Globus pallidus (tissue), 1 donor: ENCODE results near the gene BICDL2.
A peak's percentile ranks its signal among the peaks of the same experiment; 100 is the strongest.

Experiments used
- DNase-seq: peaks from one replicate; pipeline ENCODE4 v3.0.0-alpha.2; 2015; ENCODE audit warnings: low spot score

BICDL2 gene

GRCh38 chr16:3047387-3047720 is 10.6 kb upstream of the BICDL2 start:
- DNase-seq, result no peak

DNA sequence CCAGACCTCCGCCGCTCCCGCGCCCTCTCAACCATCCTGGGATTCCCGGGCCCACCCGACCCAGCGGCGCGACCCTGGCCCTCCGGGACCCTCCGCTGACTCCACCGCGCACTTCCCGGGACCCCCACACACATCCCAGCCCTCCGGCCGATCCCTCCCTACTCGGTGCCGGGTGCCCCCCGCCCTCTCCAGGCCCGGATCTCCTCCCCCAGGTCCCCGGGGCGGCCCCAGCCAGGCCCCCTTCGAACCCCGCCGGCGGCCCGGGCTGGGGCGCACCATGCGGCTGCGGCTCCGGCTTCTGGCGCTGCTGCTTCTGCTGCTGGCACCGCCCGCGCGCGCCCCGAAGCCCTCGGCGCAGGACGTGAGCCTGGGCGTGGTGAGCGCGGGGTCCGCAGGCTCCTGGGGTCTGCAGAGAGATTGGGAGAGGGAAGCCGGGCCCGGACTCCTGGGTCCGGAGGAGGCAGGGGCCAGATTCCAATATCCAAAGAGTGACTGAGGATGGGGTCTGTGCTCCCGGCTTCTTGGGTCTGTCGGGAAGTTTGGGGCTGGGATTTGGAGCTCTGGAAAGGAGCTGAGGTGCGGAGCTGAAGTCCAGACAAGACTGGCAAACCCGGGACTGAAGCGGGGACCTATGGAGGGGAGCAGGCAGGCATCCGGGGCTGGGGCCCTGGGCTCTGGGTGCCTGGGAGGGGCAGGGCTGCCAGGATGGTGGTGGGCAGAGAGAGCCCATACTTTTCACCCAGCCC is 10.1 kb upstream of the BICDL2 start:
- no peak for DNase-seq

GRCh38 chr16:3045758-3046640 is 9.3 kb upstream of the BICDL2 start, which contains the start of gene MMP25:
TSS of gene MMP25 (plus strand) at chr16:3046561. CDS start at chr16:3046918, 357 bp downstream.
- no peak for DNase-seq

GRCh38 chr16:3044708-3045107 is 8.0 kb upstream of the BICDL2 start:
- DNase-seq, result no peak

DNA sequence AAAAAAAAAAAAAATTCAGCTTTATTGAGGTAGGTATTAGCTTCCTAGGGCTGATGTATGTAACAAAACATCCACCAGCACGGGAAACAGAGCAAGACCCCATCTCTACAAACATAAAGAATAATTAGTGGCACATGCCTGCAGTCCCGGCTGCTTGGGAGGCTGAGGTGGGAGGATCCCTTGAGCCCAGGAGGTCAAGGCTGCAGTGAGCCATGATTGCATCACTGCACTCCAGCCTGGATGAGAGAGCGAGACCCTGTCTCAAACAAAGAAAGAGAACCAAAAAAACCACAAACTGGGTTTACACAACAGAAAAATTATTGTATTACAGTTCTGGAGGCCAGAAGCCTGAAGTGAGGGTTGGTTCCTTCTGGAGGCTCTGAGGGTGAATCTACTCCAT is 5.6 kb upstream of the BICDL2 start:
- DNase-seq, result no peak

DNA sequence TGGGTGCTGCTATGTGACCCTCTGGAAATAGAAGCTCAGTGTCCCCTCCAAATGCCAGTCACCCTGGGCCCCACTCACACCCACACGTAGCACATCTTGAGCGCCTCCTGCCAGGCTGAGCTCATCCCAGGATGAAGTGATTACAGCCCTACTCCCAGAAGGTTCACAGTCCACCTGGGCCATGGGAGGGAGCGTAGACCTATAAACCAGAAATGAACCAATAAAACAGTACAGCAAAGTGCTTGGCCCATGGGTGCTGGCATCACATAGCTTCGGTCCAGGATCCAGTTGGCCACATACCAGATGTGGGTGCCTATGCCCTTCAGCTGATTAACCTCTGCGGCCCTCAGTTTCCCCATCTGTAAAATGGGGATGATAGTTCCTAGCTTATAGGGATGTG is 2.2 kb upstream of the BICDL2 start:
- DNase-seq, result no peak

DNA sequence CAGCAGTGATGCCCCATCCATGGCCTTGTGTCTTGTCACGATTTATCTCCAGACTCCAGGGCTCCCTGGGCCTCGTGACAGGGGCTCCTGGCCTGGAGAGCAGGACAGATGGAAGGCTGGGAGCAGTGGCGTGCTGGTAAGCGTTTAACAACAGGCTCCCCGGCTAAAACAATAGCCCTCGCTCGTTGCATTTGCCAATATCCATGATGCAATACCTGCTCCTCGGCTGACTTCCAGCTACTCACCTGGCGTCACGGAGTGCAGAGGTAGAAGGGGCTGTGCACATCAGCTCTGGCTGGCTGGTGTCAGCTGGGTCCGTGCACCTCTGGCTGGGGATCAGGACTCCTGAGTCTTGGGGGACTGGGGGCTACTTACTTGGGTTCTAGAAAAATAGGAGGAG is 1.5 kb upstream of the BICDL2 start:
- DNase-seq, result no peak

- no peak for DNase-seq
Measured at GRCh38 chr16:3035972-3036725, 595 bp downstream of the BICDL2 start.

DNA sequence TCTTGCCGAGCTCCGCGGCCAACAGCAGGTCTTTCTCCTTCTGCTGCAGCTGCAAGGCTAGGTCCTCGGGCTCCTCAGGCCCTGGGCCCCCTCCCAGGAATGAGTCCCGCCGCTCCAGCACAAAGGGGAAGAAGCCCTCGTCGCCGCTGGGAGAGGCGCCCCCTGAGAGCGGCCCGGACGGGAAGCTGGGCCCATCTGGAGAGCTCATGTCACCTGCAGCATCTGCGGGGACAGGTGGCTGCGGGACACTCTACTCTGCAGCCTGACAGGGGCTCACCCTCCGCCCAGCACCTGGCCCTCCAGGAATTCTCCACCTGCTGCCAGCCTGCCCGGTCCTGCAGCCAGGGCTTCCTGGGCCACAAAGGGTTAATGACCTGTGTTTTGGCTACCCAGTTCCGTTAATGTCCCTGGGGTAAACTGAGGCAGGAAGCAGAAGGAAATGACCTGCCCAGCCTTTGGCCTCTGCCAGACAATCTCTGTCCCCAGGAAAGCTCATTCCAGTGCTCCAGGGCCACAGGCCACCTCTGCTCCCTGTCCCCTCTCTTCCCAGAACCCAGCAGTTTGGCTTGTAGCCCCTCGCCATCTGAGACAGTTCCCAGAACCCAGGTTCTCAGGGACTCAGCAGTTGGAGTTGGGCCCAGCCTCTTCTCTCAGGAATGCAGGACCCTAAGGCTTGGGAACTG is 1.3 kb downstream of the BICDL2 start:
- DNase-seq, result no peak

- no peak for DNase-seq
Measured at GRCh38 chr16:3032624-3033023, 4.1 kb downstream of the BICDL2 start.

DNA sequence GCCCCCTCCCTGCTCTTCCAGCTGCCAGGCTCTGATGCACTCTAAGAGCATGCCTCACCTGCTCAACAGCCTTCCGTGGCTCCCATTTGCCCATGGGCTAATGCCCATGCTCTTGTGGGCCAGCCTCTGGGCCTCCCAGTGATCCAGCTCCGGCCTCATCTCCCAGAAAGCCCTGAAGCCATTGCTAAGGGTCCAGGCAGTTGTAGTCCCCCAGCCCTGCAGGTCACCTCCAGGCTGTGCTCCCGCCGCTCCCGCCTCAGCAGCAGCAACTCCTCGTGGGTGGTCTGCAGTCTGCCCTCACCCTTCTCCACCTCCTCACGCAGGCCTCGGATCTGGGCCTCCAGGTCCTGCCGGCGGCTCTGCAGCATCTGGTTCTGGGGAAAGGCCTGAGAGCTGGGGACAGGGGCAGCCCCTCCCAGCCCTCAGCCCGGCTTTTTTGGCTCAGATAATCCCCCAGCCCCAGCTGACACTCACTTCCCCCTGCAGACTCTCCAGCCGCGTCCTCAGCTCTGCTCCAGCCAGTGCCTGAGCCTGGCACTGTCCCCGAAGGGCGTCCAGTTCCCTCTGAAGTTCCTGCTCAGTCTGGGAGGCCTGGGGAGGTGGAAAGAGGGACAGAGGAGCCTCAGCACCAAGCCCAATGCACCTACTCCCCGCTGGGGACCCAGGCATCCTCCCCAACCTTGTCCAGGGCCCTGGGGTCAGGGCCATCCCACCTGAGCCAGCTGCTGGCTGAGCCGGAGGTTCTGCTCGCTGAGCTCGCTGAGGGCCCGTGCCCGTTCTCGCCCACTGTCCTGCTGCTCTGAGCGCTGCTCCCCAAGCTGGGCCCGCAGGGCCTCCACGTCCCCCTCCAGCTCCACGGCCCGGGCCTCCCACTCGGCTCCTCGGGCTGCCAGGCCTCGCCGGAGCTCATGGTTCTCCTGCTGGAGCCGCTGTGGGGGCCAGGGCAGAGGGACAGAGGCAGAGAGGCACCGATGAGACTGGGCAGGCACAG is 6.2 kb downstream of the BICDL2 start:
- DNase-seq, result no peak

DNA sequence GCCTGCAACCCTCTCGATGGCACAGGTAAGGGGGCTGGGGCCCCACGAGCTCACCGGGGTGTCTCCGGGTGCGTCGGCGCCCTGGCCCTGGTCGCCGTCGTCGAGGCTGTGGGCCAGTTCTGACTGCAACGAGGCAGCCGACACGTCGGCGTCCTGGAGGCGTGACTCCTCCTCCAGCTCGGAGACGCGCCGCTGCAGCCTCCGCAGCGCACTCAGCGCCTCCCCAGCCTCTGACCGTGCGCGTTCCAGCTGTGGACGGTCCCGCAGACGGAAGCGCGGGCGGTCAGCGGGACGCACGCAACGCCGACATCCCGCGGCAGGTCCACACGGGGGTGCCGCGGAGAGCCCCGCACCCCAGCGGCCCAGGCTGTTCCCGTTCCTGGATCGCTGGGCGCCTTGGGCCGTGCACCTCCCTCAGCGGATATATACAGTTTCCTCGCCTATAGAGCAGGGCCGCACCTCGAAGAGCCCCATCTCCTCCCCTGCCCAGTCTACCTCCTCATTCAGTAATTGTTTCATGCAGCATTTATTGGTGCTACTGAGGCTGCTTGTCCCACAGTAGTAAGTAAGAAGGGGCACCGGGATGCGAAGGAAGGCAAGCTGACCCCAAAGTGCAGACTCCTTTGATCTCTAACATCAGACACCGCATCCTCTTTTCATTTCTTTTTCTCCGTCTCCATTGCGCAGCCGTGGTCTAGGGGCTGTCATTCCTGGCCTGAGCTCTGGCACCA is 7.1 kb downstream of the BICDL2 start:
- no peak for DNase-seq

DNA sequence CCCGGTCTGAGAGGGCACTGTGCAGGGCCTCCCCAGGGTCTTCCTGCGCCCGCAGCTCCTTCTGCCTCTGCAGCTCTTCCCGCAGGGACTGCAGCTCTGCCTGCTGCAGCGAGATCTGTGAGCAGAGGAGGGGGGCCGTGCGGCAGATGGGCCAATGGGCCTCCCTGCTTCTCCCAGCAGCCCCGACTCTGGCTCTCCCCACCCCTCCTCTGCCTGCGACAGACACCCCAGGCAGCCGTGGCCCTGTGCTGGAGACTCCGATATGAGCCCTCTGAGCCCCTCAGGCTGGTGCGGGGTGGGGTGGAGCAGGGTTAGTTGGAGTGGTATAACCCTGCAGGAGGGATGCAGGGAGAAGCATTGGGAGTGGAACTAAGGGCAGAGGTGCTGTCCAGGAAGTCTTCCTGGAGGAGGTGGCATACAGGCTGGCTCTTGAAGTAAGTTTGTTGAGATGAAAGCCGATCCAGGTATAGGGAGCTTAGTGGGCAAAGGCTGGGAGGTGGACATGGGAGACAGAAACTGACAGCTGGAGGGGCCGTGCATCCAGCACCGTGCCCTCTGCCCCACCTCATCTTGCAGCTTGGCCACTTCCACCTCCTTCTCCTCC is 7.9 kb downstream of the BICDL2 start:
- no peak for DNase-seq

- DNase-seq, result peak; percentile 40
Measured at GRCh38 chr16:3027983-3028715, 8.6 kb downstream of the BICDL2 start.

DNA sequence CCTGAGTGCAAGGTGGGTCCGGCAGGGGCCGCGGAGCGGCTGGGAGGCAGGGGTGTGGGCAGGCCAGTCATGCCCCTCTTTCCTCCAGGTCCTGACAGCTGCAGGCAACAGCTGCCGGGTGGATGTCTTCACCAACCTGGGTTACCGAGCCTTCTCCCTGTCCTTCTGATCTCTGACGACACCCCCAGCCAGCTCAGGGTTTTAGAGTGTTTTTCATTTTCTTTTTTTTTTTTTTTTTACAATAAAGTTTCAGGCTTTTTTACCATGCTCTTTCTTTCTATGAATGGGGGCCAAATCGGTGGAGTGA is 9.3 kb downstream of the BICDL2 start:
- no peak for DNase-seq

- DNase-seq, result no peak
Measured at GRCh38 chr16:3026609-3027488, 9.9 kb downstream of the BICDL2 start.

- no peak for DNase-seq
Measured at GRCh38 chr16:3026003-3026378, 10.8 kb downstream of the BICDL2 start.
